Heart left ventricle (tissue), 13 donors: ENCODE measurements around the gene MAN2B2.

Source experiments
- POLR2A ChIP-seq, 2 donors: fragments of 450-650 bp; IDR thresholded peaks; one replicate each; pipeline ENCODE4 v1.6.1; 2017; ENCODE audit warnings: antibody characterized with exemption in 2 of 2, mild to moderate bottlenecking in 2 of 2, moderate library complexity in 2 of 2
- TF ChIP-seq, protein P1 (sequence below), 12 donors: fragments of 200-600 bp; sonication (generic) in 4 of 12; IDR thresholded peaks; one replicate each; pipeline versions ENCODE4 v1.5.0 to v1.8.0; 2018 to 2022; ENCODE audit warnings: antibody characterized with exemption in 12 of 12, mild to moderate bottlenecking in 5 of 12
- donor health status: ischemic (EF 13 %, LVEDD 7.1; RV severe dilation, severe dysfunction).
- donor health status: DM: no; HTN: yes; CAD: no.
- donor health status: DM: no; HTN: no; CAD: no.
- donor health status: ischemic (EF 25% LVEDD 6.9; RV normal size, moderate dysfunction).
- donor health status: ischemic (EF 25% LVEDD 5.7; RV mildly dilated, moderate dysfunction).
- donor health status: ischemic (EF 35%, LVEDD 5.7; RV mildly dilated, moderate dysfunction).
- donor health status: nonischemic (EF 11% LVEDD 7.7; RV severe dilation, severe dysfunction).
- donor health status: DM: yes; HTN: yes; CAD: no.
- donor health status: PGD.
- donor health status: ischemic (EF 29% LVEDD 5.4; RV normal size, mild dysfunction).
- donor health status: nonischemic (EF 23%, LVEDD 6.1; RV moderate dilation, normal function).

- TF ChIP-seq POLR2A (IDR thresholded peaks at IDR 0.05) = no peak
- TF ChIP-seq, protein P1, sequence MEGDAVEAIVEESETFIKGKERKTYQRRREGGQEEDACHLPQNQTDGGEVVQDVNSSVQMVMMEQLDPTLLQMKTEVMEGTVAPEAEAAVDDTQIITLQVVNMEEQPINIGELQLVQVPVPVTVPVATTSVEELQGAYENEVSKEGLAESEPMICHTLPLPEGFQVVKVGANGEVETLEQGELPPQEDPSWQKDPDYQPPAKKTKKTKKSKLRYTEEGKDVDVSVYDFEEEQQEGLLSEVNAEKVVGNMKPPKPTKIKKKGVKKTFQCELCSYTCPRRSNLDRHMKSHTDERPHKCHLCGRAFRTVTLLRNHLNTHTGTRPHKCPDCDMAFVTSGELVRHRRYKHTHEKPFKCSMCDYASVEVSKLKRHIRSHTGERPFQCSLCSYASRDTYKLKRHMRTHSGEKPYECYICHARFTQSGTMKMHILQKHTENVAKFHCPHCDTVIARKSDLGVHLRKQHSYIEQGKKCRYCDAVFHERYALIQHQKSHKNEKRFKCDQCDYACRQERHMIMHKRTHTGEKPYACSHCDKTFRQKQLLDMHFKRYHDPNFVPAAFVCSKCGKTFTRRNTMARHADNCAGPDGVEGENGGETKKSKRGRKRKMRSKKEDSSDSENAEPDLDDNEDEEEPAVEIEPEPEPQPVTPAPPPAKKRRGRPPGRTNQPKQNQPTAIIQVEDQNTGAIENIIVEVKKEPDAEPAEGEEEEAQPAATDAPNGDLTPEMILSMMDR (IDR thresholded peaks at IDR 0.05) = no peak
These were observed 82.5 kb downstream of the MAN2B2 start for GRCh38 chr4:6657242-6658208.
